ENCODE measurements around the gene GMDS. TPM values are rescaled to one million over a fixed set of nuclear protein-coding genes. Genes with fewer than 3 reads are reported as not detected.
A peak's percentile ranks its signal among the peaks of the same experiment; 100 is the strongest.

GMDS gene
- total and polyA plus RNA-seq, 2 of the 13 experiments (the other 11 are each of a cell fraction or from before 2014, with no cell fraction given) = 64.4 to 112 TPM

GRCh38 chr6:1597924-1598323, 647.5 kb downstream of the GMDS start:
- H3K4me2 ChIP-seq (ENCODE audit: low read depth, low read length) = no peak overlapping the region
- DNase-seq (ENCODE audit: low spot score) (peak; percentile 37), ATAC-seq (no peak), FAIRE-seq (peak; percentile 40)
- no peaks in the 10 kb centered on the region for H3K9me3 ChIP-seq (ENCODE audit: low read length)
- intact Hi-C loops (cut with micrococcal nuclease; ENCODE audit: unreplicated experiment) = loop anchor here (1.0 to 10.0 kb wide), 6 partner anchors 507 to 1457 kb away; no protein-coding TSS in a partner anchor
- peaks cover 9 to 95% of the 10 kb centered on the region in 2 experiments; a peak in 4 of 5 replicates for H3K27me3 ChIP-seq (ENCODE audit: control insufficient read depth in 1 of 2, insufficient read depth in 2 of 2, low read length in 2 of 2)
- BruUV-seq (replicated peaks) = no TSS peak
- CTCF ChIA-PET (ENCODE audit: low intra/inter-chr PET ratio, low total read pairs) = interaction anchor here (1.3 kb wide), 1 partner anchor 1152 kb away, joined by 3 read pairs; no protein-coding TSS in a partner anchor
- H3K9ac ChIP-seq (ENCODE audit: insufficient read depth, low read depth, low read length) = no peak overlapping the region
- WGBS (ENCODE audit: low lambda C conversion rate) = 31% methylated on average over 5 of the region's 5 CpGs
- no peaks in the 10 kb centered on the region for H4K20me1 ChIP-seq (ENCODE audit: insufficient read depth, low read length)
- no peaks in the 10 kb centered on the region for H3K79me2 ChIP-seq (ENCODE audit: insufficient read depth, low read length)
- POLR2A ChIA-PET = no interaction called here
- H3K4me1 ChIP-seq (ENCODE audit: insufficient read depth, low read length) = peaks cover 50% of the 10 kb centered on the region
- no peak overlapping the region for H3K27ac ChIP-seq (ENCODE audit: extremely low read length, insufficient read depth, low read length)
- H2AFZ ChIP-seq (ENCODE audit: low read length) = no peak overlapping the region
- H3K4me3 ChIP-seq (replicated peaks in 1 of 3; ENCODE audit: insufficient read depth in 1 of 3, low read depth in 2 of 3, low read length in 3 of 3) = no peak overlapping the region
- no peaks in the 10 kb centered on the region for H3K36me3 ChIP-seq (replicated peaks in 1 of 2; ENCODE audit: control insufficient read depth in 1 of 2, insufficient read depth in 2 of 2, low read length in 2 of 2)
- in situ Hi-C loops (cut with HindIII; ENCODE audit: extremely low pct_ligation_motif_present, low pct_unique_long_range_greater_than_20kb) = loop anchor here (5.0 kb wide), 2 partner anchors 754 to 1149 kb away; no protein-coding TSS in a partner anchor
- TF ChIP-seq ATF4 (CRISPR knock-in tag; IDR thresholded peaks at IDR 0.05) (peak in 1 of 2 experiments; percentile 90; a peak in 2 of 4 replicates), ZBTB25 (CRISPR knock-in tag; IDR thresholded peaks at IDR 0.05) (no peak), SMC3 (IDR thresholded peaks at IDR 0.05; ENCODE audit: low read length) (peak; percentile 4; the same call in 1 of the 2 replicates), TERF1 (CRISPR knock-in tag; IDR thresholded peaks at IDR 0.05) (no peak), NFIB (CRISPR knock-in tag; IDR thresholded peaks at IDR 0.05; ENCODE audit: borderline replicate concordance) (no peak), ZMAT3 (CRISPR knock-in tag; conservative IDR thresholded peaks at IDR 0.05) (no peak), THRA (CRISPR knock-in tag; IDR thresholded peaks at IDR 0.05; ENCODE audit: borderline replicate concordance) (no peak), GATAD2A (CRISPR knock-in tag; IDR thresholded peaks at IDR 0.05) (peak; percentile 48; the same call in 1 of the 2 replicates), ZNF251 (CRISPR knock-in tag; IDR thresholded peaks at IDR 0.05) (no peak), FOXA3 (CRISPR knock-in tag; IDR thresholded peaks at IDR 0.05) (peak; percentile 54; the same call in 1 of the 2 replicates), HMGA1 (CRISPR knock-in tag; conservative IDR thresholded peaks at IDR 0.05) (no peak), NCOR1 (IDR thresholded peaks at IDR 0.05; ENCODE audit: borderline replicate concordance, low read length) (no peak), ZC3H13 (CRISPR knock-in tag; IDR thresholded peaks at IDR 0.05) (no peak), ZNF687 (CRISPR knock-in tag; IDR thresholded peaks at IDR 0.05) (no peak), RORA (CRISPR knock-in tag; IDR thresholded peaks at IDR 0.05) (no peak), ZNF614 (CRISPR knock-in tag; IDR thresholded peaks at IDR 0.05; ENCODE audit: borderline replicate concordance) (no peak)
